Measurements from ENCODE around the gene KRTAP10-9. TPM values are rescaled to one million over a fixed set of nuclear protein-coding genes. Genes with fewer than 3 reads are reported as not detected.
"Not testable (repeated sequence)": the region's sequence is repeated elsewhere in the genome, so short reads cannot be mapped to it uniquely, and the experiment has no call there.

KRTAP10-9 gene
- total and polyA plus RNA-seq, 2 donors from 2014 or later, result not detected

DNA sequence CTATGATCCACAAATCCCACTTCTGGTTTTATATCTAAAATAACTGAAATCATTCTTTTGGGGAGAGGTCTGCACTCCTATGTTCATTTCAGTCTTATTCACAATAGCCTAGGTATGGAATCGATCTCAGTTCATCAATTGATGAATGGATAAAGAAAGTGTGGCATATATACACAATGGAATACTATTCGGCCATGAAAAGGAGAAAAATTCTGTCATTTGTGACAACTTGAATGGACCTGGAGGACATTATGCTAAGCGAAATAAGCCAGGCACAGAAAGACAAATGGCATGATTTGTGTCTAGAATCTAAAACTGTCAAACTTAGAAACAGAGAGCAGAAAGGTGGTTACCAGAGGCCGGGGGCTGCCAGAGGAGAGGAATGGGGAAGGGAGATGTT lies 20.4 kb upstream of the KRTAP10-9 start:
- no peak for FAIRE-seq
- Histone ChIP-seq H3K4me3 (ENCODE audit: low read length in 3 of 3) (no peak overlapping the region), H3K9me3 (ENCODE audit: control insufficient read depth in 2 of 3, insufficient read depth in 1 of 3, low read length in 3 of 3) (peaks cover 0 to 3% (median 0%) of the 10 kb centered on the region in 3 donors)

DNA sequence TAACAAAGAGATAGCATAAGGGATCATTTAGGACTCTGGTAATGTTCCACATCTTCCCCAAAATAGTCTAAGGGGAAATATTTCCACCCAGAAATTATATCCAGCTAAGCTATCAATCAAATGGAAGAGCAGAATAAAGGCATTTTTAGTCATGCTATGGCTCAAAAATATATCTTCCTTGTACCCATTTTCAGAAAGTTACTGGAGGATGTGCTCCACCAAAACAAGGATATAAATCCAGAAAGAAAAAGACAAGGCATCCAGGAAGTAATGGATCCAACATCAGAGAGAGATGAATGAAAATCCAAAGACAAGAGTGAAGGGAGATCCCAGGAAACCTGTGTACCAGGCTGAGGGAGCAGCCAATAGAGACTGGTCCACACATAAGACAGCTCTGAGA lies 17.7 kb upstream of the KRTAP10-9 start:
- Histone ChIP-seq H3K36me3 (ENCODE audit: control insufficient read depth in 2 of 3, insufficient read depth in 3 of 3, low read length in 3 of 3) (no peaks in the 10 kb centered on the region), H3K4me1 (ENCODE audit: control insufficient read depth in 2 of 3, insufficient read depth in 2 of 3, low read depth in 1 of 3, low read length in 3 of 3) (no peaks in the 10 kb centered on the region), H3K27me3 (ENCODE audit: control insufficient read depth, insufficient read depth, low read length) (no peaks in the 10 kb centered on the region), H3K9ac (ENCODE audit: low read length in 3 of 3) (no peak overlapping the region), H3K9me3 (ENCODE audit: control insufficient read depth in 2 of 3, insufficient read depth in 1 of 3, low read length in 3 of 3) (peaks cover 0 to 5% (median 0%) of the 10 kb centered on the region in 3 donors), H3K4me3 (ENCODE audit: low read length in 3 of 3) (no peak overlapping the region), H3K27ac (ENCODE audit: low read depth in 2 of 2, low read length in 2 of 2) (no peak overlapping the region)
- FAIRE-seq (no peak), DNase-seq (no peak)
- intact Hi-C loops (cut with DNase I), result no loop called here
- no peak for TF ChIP-seq CTCF (IDR thresholded peaks at IDR 0.05; ENCODE audit: borderline replicate concordance, extremely low read depth, insufficient read depth)

More for the DNA sequence above, 20.4 kb upstream of the KRTAP10-9 start:
- H3K27ac ChIP-seq (ENCODE audit: low read depth in 2 of 2, low read length in 2 of 2), result no peak overlapping the region
- H3K36me3 ChIP-seq (ENCODE audit: control insufficient read depth in 2 of 3, insufficient read depth in 3 of 3, low read length in 3 of 3), result no peaks in the 10 kb centered on the region
- intact Hi-C loops (cut with DNase I), result no loop called here
- H3K4me1 ChIP-seq (ENCODE audit: control insufficient read depth in 2 of 3, insufficient read depth in 2 of 3, low read depth in 1 of 3, low read length in 3 of 3), result no peaks in the 10 kb centered on the region
- no peak for TF ChIP-seq CTCF (IDR thresholded peaks at IDR 0.05; ENCODE audit: borderline replicate concordance, extremely low read depth, insufficient read depth)
- no peaks in the 10 kb centered on the region for H3K27me3 ChIP-seq (ENCODE audit: control insufficient read depth, insufficient read depth, low read length)
- DNase-seq, result no peak
- H3K9ac ChIP-seq (ENCODE audit: low read length in 3 of 3), result no peak overlapping the region

DNA sequence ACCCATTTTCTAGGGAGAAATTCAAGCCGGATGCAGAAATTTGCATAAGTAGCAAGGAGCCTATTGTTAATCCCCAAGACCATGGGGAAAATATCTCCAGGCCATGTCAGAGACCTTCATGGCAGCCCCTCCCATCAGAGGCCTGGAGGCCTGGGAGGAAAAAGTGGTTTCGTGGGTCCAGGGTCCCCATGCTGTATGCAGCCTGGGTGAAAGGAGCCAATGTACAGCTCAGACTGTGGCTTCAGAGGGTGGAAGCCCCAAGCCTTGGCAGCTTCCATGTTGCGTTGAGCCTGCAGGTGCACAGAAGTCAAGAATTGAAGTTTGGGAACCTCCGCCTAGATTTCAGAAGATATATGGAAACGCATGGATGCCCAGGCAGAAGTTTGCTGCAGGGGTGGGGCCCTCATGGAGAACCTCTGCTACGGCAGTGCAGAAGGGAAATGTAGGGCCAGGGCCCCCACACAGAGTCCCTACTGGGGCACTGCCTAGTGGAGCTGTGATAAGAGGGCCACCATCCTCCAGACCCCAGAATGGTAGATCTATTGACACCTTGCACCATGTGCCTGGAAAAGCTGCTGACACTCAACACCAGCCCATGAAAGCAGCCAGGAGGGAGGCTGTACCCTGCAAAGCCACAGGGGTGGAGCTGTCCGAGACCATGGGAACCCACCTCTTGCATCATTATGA lies 16.6 kb upstream of the KRTAP10-9 start:
- H3K4me1 ChIP-seq (ENCODE audit: control insufficient read depth in 2 of 3, insufficient read depth in 2 of 3, low read depth in 1 of 3, low read length in 3 of 3); DNase-seq; FAIRE-seq; H3K36me3 ChIP-seq (ENCODE audit: control insufficient read depth in 2 of 3, insufficient read depth in 3 of 3, low read length in 3 of 3); intact Hi-C loops (cut with DNase I); H3K9ac ChIP-seq (ENCODE audit: low read length in 3 of 3); H3K9me3 ChIP-seq (ENCODE audit: control insufficient read depth in 2 of 3, insufficient read depth in 1 of 3, low read length in 3 of 3); H3K27ac ChIP-seq (ENCODE audit: low read depth in 2 of 2, low read length in 2 of 2); H3K27me3 ChIP-seq (ENCODE audit: control insufficient read depth, insufficient read depth, low read length); H3K4me3 ChIP-seq (ENCODE audit: low read length in 3 of 3): not testable (repeated sequence)

DNA sequence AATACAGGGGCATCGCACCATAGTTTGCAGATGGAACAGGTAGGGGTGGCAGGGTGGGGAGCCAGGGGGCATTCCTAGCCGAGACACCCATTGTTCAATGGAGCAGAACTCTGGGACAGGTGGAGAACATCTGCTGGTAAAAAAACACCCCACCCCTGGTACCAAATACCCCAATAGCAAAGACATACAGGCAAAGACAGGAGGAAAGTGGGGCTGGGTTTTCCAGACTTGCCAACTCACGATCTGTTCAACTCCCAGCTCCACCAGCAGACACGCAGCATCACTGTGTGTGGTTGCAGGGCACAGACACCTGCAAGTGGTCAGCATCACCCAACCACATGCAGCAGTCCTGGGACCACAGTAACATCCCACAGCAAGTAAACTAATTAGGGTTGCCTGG lies 15.3 kb upstream of the KRTAP10-9 start:
- H3K4me3 ChIP-seq (ENCODE audit: low read length in 3 of 3), result no peak overlapping the region
- H3K4me1 ChIP-seq (ENCODE audit: control insufficient read depth in 2 of 3, insufficient read depth in 2 of 3, low read depth in 1 of 3, low read length in 3 of 3), result no peaks in the 10 kb centered on the region
- no peak for TF ChIP-seq CTCF (IDR thresholded peaks at IDR 0.05; ENCODE audit: borderline replicate concordance, extremely low read depth, insufficient read depth)
- H3K27ac ChIP-seq (ENCODE audit: low read depth in 2 of 2, low read length in 2 of 2), result no peak overlapping the region
- no peaks in the 10 kb centered on the region for H3K27me3 ChIP-seq (ENCODE audit: control insufficient read depth, insufficient read depth, low read length)
- DNase-seq (no peak), FAIRE-seq (no peak)
- intact Hi-C loops (cut with DNase I), result no loop called here
- no peak overlapping the region for H3K9ac ChIP-seq (ENCODE audit: low read length in 3 of 3)
- no peaks in the 10 kb centered on the region for H3K36me3 ChIP-seq (ENCODE audit: control insufficient read depth in 2 of 3, insufficient read depth in 3 of 3, low read length in 3 of 3)
- peaks cover 0 to 5% (median 0%) of the 10 kb centered on the region in 3 donors for H3K9me3 ChIP-seq (ENCODE audit: control insufficient read depth in 2 of 3, insufficient read depth in 1 of 3, low read length in 3 of 3)
